ENCODE measurements around the gene SORCS2. TPM values are rescaled to one million over a fixed set of nuclear protein-coding genes. Genes with fewer than 3 reads are reported as not detected.

Gene SORCS2
- polyA plus RNA-seq, 1 of the 3 experiments (the other 2 are of a cell fraction) = 1.6 TPM

DNA sequence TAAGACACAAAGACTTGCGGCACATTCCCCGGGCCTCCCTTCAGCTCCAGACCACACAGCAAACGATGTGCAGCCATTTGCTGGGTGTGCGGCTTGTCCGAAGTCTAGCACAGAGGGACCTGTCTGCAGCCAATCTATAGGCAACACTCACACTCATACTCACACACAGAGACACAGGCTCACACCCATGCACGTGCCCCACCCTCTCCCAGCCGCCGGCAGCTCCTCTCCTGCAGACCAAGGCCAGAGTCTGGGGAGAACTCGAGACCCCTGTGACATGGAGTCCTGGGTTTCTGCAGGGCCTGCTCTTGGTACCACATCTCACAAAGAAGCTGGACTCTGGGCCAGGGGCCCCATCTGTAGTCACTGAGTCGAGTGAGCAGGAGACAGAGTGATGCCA lies 487.8 kb downstream of the SORCS2 start (continued):
- no peak for TF ChIP-seq IRF3 (IDR thresholded peaks at IDR 0.05; ENCODE audit: low read depth, low read length)

DNA sequence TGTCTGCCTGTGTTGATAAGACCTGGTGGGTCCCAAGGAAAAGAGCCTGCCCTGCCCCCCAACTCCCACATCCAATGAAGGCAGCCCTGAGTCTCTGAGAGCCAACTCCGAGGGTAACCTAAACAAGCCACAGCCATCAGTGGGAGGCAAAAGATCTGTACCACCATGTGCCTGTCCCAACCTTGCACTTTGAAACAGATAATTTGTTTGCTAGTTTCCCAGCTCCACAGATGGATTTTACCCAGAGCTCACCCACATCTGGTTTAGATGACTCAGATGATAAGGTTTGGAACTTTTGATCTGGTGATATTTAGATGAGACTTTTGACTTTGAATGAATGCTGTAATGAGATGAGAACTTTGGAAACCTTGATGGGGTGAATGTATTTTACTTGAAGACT lies 488.4 kb downstream of the SORCS2 start:
- Histone ChIP-seq H3K36me3 (replicated peaks in 1 of 2; ENCODE audit: control insufficient read depth in 1 of 2, insufficient read depth in 2 of 2, low read length in 1 of 2) (no peaks in the 10 kb centered on the region), H3K27me3 (ENCODE audit: insufficient read depth) (no peaks in the 10 kb centered on the region), H3K9ac (no peak overlapping the region), H3K27ac (ENCODE audit: low read depth in 2 of 2, low read length in 1 of 2) (no peak overlapping the region), H3K4me3 (ENCODE audit: low read depth in 2 of 2, low read length in 1 of 2) (no peak overlapping the region), H3F3A (replicated peaks; ENCODE audit: insufficient read depth) (no peaks in the 10 kb centered on the region), H4K20me1 (ENCODE audit: insufficient read depth) (no peaks in the 10 kb centered on the region), H3K4me2 (no peak overlapping the region), H3K9me2 (no peaks in the 10 kb centered on the region), H3K79me2 (ENCODE audit: insufficient read depth) (no peaks in the 10 kb centered on the region), H3K4me1 (ENCODE audit: control insufficient read depth in 1 of 2, insufficient read depth in 2 of 2, low read depth in 1 of 2, low read length in 1 of 2) (peaks cover 0 to 6% of the 10 kb centered on the region in 2 experiments; a peak in 1 of 4 replicates), H3K9me3 (no peaks in the 10 kb centered on the region), H2AFZ (ENCODE audit: low read depth) (no peak overlapping the region)
- ChIA-PET POLR2A (no interaction called here), CTCF (interaction anchor here (0.7 to 1.4 kb wide), 2 partner anchors 13 to 30 kb away, joined by 3 to 4 read pairs; no protein-coding TSS in a partner anchor)
- no peak for DNase-seq
- 100% methylated on average over 1 of the region's 1 CpG for WGBS (ENCODE audit: low lambda C conversion rate)
- TF ChIP-seq CTCF (IDR thresholded peaks at IDR 0.05) (no peak), FOXM1 (IDR thresholded peaks at IDR 0.05; ENCODE audit: low read depth) (no peak), JUND (IDR thresholded peaks at IDR 0.05) (no peak), ELF1 (IDR thresholded peaks at IDR 0.05) (no peak), TCF12 (IDR thresholded peaks at IDR 0.05) (no peak), FOXJ3 (CRISPR knock-in tag; IDR thresholded peaks at IDR 0.05) (no peak), SIN3A (IDR thresholded peaks at IDR 0.05; ENCODE audit: borderline replicate concordance, low read depth, low read length) (no peak), SMC3 (IDR thresholded peaks at IDR 0.05; ENCODE audit: low read depth, low read length) (no peak), MXI1 (IDR thresholded peaks at IDR 0.05; ENCODE audit: low read depth, low read length) (no peak), MAX (IDR thresholded peaks at IDR 0.05; ENCODE audit: low read depth) (no peak), EZH2phosphoT487 (IDR thresholded peaks at IDR 0.05; ENCODE audit: borderline replicate concordance, low read depth) (no peak), NRF1 (IDR thresholded peaks at IDR 0.05; ENCODE audit: low read depth, low read length) (no peak), PBX3 (IDR thresholded peaks at IDR 0.05) (no peak), YY1 (IDR thresholded peaks at IDR 0.05; ENCODE audit: low read depth) (no peak)

Data from SK-N-SH (cell line).